AG09319 (cell line): ENCODE data around the gene MBIP.
"Not testable (repeated sequence)": the region's sequence is repeated elsewhere in the genome, so short reads cannot be mapped to it uniquely, and the experiment has no call there.

Experiments
- DNase-seq: peaks from one replicate; pipeline ENCODE4 v3.0.0-alpha.2; 2010; ENCODE audit warnings: low read depth; ENCODE audit errors: extremely low read depth
- CTCF ChIP-seq: IDR thresholded peaks from 2 replicates; pipeline ENCODE4 v1.5.1; 2011; ENCODE audit warnings: low read depth, mild to moderate bottlenecking, inconsistent platforms, low read length, moderate library complexity

Gene MBIP

GRCh38 chr14:36356862-36357261 is 36.4 kb upstream of the MBIP start:
- DNase-seq: no peak
- no peak for TF ChIP-seq CTCF

GRCh38 chr14:36346052-36346451 is 25.6 kb upstream of the MBIP start:
- no peak for TF ChIP-seq CTCF
- DNase-seq: no peak

GRCh38 chr14:36344211-36344610 is 23.8 kb upstream of the MBIP start:
- DNase-seq: no peak
- TF ChIP-seq CTCF: no peak

GRCh38 chr14:36341811-36342210 is 21.4 kb upstream of the MBIP start:
- DNase-seq: not testable (repeated sequence)

GRCh38 chr14:36340276-36340890 is 19.9 kb upstream of the MBIP start:
- DNase-seq: no peak
- no peak for TF ChIP-seq CTCF

- DNase-seq: no peak
- no peak for TF ChIP-seq CTCF
Measured at GRCh38 chr14:36339816-36340215, 19.4 kb upstream of the MBIP start.

GRCh38 chr14:36333119-36333518 is 12.7 kb upstream of the MBIP start:
- no peak for TF ChIP-seq CTCF
- DNase-seq: no peak

- not testable (repeated sequence) for DNase-seq
Measured at GRCh38 chr14:36327573-36327972, 7.1 kb upstream of the MBIP start.
